Myocyte (in vitro differentiated cells): ENCODE measurements around the gene ABHD16B. TPM values are rescaled to one million over a fixed set of nuclear protein-coding genes. Genes with fewer than 3 reads are reported as not detected.
"Not testable (repeated sequence)": the region's sequence is repeated elsewhere in the genome, so short reads cannot be mapped to it uniquely, and the experiment has no call there.

ENCODE experiments used
- DNase-seq: peaks from one replicate; pipeline ENCODE4 v3.0.0-alpha.2; 2012; ENCODE audit warnings: low read depth
- total RNA-seq: library from RNA; depleted of rRNA; stranded (reverse); fragments of >200 nt; gene quantifications from 2 replicates; pipeline ENCODE4 v1.2.3, GENCODE V29; 2014

The ABHD16B gene
- total RNA-seq, 1 donor from 2014 or later: not detected

DNA sequence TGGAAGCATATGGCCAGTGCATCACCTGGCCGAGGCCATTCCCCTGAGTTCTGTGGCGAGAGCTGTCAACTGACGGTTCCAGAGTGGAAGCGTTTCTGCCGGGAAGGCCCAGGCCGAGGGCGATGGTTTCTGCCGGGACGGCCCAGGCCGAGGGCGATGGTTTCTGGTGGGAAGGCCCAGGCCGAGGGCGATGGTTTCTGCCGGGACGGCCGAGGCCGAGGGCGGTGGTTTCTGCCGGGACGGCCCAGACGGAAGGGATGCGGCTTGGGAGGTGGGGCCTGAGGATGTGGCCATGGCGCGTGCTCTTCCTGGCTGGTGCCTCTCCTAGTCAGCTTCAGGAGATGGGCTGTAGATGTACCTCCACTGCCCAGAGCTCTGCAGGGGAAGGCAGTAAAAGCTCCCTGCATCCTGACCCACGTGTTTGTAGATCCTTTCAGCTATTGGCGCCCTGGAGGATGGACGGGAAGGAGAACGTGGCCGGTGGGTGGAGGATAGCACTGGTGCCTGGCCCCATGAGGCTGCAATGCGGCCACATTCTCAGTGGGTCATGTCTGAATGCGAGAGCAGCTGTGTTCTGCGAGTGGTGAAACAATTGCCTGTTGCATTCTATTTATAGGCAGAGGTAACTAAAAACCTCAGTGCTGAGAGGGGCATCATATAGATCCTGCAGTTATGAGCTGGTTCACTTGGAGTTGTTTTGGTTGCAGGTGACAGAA, 16.6 kb downstream of the ABHD16B start:
- peak; percentile 71 for DNase-seq

DNA sequence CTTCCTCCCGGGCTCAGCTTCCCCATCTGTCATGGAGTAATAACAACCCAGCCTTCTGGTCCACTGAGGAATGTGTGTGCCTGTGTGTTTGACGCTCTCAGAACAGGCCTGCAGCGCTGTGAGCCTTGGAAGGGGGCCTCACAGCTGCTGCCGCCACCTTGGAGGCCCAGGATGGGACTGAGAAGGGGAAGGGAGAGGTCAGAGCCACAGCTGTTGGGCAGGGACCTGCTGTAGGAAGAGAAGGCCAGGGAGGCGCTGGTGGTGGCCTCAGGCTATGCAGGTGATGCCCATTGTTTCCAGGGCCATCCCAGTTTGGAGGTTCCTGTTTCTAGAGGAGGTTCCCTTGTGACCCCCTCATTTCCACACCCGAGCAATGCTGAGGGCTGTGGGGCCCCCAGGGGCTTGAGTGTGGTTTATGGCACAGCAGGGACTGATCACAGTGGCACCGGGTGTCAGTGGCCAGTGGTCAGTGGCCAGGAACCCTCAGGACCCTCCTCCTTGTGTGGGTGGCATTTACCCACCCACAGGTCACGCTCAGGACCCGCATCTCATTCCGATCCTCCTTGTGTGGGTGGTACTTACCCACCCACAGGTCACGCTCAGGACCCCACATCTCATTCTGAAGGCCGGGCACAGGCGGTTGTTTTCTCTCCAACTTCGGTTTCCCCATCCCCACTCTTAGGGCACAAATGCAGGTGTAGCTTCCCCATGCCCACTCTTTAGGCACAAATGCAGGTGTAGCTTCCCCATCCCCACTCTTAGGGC, 17.8 kb downstream of the ABHD16B start:
- peak; percentile 67 for DNase-seq

DNA sequence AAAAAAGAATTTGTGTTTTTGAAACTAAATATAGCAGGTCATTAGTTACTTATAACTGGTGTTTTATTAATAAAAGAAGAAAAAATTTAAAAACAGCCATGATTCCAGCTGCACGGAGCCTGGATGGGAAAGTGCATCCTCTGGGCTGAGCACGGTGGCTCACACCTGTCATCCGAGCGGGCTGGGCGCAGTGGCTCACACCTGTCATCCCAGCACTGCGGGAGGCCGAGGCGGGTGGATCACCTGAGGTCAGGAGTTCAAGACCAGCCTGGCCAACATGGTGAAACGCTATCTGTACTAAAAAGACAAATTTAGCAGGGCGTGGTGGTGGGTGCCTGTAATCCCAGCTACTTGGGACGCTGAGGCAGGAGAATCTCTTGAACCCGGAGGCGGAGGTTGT, 19.6 kb downstream of the ABHD16B start:
- DNase-seq: not testable (repeated sequence)

DNA sequence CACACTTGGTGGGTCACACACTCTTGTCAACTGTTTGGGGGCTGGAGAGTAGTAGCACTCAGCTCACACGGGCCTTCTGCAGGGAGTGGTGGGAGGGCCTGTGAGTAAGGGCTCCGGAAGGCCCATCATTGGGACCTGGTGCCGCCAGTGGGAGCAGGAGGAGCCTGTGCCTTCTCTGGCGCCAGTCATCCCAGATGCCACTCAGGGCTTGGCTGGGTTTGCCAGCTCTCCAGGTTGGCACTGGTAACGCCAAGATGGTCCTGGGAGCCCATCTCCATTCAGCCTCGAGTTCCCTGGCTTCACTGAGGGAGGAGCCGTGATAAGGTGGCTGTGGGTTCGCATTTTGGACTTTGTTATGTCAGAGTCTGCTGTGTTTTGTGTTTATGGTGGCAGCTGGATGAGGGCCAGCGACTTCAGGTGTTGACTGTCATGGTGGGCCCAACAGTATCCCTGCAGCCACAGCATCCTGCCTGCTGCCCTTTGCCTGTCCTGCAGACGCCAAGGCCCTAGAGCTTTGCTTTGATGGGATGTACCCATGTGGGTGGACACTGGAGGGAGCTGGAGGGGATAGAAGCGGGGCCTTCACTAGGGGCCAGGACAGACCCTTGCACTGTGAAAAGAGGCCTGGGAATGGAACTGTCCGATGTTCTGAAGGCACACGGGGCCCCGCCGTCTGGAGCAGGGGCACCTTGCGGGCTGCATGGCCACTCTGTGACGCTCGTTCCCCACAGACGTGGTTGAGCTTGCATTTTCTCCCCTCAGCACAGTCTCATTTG, 20.3 kb downstream of the ABHD16B start:
- DNase-seq: no peak

DNA sequence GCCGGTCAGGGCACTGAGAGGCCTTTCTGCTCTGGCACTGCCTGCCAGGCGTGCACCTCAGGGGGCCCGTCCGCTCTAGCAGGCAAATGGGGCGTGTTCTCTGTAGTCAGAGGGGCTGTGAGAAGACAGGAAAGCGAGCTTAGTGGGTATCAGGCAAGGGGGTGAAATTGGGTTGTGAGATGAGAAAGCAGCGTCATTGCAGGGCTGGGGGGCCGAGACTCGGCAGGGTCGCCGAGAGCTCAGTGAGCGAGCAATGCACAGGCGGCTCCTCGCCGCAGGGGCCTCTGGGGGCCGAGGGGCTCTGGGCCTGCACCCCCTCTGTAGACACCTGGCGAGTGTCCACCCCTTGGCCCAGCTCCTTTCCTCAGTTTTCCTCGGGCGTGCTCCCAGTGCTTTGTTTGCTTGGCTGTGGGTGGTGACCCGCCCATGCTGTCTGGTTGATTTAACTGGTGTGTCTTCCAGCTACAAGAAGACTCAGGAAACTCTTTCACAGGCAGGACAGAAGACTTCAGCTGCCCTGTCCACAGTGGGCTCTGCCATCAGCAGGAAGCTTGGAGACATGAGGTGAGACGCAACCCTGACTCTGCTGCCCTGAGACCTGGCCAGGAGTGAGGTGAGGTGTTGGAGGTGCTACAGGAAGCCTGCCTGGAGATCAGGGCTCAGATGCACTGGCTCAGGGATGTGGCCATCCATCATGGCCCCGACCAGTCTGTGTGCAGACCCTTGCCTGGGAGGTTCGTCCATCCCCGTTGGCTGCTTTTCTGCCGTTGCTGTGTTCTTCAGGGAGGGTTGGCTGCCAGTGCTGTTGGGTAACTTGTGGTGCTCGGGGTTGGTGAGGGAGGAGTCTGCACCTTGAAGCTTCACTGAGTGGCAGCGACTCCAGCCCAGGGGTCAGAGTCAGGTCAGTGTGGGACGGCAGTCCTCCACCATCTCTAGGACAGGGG, 21.2 kb downstream of the ABHD16B start:
- DNase-seq: no peak

DNA sequence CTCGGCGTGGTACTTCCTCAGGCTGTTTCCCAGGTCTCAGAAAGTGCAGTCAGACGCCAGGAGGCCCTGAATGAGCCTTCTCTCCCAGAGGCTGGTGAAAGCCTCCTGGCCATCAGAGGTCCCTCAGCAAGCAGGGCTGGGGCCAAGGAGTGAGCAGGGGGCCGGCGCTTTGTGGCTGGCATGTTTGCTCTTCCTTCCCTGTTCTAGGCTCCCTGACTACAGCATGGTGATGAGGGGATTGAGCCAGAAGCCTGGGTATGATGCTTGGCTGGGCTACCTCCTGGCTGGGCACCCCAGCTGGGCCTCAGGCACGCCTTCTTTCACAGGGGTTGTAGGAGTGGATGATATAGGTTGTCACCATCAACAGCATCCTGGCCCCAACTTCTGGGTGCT, 21.9 kb downstream of the ABHD16B start:
- DNase-seq: no peak

DNA sequence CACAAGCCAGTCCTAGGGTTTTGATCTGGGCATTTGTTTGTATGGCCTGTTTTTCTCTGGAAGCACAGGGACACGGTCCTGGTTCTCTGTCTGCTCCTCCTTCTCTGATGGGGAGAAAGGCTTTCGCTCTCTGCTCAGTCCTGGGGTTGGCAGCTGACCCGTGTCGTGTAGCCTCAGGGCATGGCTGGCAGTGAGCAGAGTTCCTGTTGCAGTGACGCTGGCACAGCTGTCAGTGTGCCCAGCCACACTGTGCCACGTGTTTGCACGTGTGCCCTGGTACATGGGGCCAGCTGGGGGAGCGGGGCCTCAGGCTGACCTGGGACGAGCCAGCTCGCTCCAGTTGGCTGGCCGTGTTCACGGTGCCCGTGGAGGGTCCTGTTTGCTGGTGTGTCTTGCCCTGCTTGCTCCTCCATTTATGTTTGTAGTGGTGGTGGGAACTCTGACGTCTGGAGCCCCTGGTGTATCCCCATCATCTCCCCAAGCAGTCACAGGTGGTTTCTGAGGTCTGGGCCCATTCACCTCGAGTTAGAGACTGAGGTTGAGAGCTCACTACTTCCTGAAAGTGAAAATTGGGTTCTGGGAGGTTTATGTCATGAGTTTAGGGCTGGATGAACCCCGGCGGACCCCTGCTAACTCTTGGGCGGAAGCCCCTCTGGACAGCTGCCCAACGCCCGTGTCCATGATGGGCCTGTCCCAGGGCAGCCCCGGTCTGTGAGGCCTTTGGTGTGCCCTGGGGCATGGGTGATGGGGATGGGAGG, 23.4 kb downstream of the ABHD16B start:
- peak; percentile 71 for DNase-seq

DNA sequence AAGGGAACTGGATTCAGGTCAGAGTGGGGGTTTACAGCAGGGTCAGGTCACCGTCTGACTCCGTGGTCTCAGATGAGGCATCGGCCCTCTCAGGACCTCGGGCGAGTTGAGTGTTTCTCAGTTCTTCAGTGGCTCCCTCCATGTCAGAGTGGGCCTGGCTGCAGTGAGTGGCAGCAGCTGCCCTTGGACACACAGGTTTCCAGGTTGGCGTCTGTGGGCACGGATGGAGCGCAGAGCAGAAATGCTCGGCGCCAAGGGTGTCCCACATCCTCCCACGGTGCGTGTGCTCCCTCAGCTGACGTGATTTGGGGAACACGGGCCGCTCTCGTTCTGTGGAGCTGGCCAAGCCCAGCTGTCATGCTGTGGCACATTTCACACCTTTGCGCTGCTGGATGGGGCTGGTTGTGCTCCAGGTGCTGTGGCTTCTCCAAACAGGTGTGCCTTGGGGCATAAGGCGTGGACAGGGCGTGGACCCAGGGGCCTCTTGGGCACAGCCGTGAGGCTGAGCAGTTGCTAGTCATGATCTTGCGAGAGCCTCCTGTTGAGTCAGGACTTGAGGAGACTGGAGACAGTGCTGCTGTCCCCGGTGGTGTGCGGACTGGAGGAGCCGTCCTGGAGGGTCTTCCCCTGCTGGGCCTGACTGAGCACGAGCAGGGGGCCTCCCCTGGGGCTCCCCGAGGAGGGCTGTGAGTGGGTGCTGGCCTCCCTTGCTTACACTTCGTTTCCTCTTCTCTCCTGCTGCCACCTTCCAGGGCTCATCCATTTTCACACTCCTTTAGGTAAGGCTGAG, 24.2 kb downstream of the ABHD16B start:
- no peak for DNase-seq

DNA sequence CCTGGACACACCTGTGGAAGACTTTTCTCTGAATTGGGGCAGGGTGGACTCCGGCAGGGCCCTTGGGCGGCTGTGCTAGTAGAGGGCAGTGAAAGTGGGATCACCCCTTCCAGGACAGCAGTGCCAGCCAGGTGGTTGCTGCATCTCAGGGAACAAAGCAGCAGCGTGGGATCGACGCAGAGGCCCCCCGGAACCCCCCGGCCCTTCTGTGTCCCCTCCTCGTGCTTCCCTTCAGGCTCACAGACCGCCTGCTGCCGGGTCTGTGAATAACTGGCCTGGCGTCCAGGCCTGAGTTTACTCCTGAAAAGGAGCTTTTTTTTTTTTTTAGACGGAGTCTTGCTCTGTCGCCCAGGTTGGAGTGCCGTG, 24.7 kb downstream of the ABHD16B start:
- no peak for DNase-seq

DNA sequence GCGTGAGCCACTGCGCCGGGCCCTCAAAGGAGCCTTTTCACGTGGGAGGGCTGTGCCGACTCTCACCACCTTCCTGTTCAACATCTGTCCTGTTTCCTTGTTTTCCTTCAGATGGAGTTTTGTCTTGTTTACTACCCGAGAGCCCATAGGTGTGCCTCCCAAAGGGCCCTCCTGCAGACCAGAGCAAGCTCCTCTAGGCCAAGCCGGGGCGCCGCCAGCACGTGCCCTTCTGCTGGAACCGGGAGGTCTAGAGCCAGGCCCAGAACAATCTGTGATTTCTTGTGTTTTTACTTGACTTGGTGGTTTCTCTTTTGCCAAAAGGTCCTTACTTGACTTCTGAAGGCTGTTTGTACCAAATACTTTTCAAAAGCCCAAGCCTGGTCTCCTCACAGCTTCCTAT, 25.6 kb downstream of the ABHD16B start:
- DNase-seq: no peak

DNA sequence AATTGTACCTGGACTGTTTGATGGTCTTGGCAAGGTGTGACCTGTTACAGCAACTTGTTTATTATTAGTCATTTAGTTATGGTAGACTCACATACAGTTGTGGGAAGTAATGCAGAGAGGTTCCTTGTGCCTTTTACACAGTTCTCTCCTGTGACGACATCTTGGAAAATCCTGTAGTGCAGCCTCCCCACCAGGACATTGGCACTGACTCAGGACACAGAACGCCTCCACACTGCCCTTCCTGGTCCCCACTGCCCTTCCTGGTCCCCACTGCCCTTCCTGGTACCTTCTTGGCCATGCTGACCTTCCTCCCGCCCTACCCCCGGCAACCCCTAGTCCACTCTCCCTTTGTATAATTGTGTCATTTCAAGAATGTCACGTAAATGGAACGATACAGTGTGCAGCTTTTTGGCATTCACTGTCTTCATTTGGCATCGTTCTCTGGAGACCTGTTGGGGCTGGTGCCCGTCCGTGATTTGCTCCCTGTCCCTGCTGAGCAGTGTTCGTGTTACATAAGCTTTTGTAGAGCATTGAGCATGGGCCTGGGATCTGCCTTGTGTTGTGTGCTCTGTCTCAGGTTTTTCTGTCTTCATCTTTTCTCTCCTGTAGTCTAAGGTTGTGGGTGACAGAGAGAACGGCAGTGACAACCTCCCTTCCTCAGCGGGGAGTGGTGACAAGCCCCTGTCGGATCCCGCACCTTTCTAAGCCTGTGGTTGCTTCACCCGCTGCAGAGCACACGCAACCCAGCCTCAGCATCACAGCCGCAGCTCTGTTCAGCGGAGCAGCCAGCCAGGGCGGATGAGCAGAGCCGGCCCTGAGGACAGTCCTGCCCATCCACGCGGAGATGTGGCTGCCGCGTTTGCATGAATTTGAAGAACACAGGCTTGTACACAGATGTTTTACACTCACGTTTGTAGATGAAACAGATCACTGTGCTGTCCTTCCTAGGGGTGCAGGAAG, 28.2 kb downstream of the ABHD16B start:
- DNase-seq: no peak

DNA sequence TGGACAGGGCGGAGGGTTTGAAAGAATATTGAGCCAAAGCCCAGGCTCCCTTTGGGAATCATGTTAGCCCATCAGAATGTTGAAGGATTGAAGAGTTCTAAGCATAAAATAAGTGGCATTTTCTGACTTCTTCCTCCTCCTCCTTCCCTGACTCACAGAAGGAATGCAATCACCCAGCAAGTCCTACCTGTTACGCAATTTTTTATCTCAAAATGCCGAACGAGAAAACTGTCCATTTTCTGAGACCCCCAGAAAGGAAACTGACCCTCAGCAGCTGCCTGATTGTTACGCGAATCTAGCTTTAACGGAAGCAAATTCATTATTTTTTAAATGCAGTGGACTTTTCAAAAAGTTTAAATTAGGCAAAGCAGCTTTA, 28.9 kb downstream of the ABHD16B start:
- no peak for DNase-seq

DNA sequence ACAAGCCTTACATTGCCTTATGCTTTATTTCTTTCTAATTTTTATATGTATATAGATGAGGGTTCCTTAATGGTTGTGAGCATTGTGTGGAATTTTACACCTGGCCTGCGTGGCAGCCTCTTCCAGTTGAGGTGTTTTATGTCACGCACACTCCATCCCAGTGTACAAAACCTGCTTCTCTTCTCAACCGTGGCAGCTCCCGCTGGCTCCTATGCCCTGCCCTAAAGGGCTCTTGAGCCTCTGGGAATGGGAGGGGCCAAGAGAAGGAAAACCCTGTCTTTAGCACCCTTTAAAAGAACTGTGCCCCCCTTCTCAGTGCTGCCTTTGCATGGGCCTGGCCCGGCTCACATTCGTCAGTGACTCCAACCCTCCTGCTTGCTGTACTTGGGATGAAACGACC, 29.3 kb downstream of the ABHD16B start:
- no peak for DNase-seq

DNA sequence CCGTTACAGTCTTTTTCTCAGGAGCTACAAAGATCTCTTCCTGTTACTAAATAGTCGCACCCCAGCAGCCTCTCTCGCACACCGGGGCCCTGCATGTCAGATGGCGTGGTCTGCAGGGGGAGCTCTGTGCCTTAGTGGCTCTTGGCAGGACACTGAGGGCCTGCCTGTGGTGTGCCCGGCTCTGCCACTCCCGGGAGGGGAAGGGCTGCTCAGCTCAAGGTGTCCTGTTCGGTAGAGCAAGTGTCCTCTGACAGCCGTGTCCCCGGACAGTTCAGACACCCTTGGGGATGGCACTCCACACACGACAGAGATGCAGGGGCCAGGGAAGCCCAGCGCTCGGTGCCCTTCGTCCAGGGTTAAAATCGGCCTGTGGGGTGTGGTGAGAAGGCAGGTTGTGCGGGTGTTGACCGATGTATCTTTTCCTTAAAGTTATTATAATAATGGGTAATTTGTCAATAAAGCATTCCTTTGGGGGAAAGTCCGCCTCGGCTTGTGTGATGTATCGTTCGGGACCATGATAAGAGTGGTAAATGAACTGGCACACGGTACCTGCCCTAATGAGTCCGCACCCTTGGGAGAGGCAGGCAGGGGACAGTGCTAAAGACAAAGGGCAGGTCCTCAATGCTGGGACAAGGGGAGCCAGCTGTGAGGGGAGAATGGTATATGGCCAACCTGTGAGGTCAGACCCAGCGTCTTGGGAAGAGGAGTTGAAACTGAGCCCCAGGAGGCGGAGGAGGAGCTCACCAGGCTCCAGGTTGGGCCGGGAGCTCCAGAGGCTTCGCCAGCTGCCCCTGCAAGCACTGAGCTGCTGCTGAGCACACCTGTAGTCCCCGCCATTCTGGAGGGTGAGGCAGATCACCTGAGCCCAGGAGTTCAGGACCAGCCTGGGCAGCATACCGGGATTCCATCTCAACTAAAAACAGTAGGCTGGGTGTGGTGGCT, 30.0 kb downstream of the ABHD16B start:
- no peak for DNase-seq

DNA sequence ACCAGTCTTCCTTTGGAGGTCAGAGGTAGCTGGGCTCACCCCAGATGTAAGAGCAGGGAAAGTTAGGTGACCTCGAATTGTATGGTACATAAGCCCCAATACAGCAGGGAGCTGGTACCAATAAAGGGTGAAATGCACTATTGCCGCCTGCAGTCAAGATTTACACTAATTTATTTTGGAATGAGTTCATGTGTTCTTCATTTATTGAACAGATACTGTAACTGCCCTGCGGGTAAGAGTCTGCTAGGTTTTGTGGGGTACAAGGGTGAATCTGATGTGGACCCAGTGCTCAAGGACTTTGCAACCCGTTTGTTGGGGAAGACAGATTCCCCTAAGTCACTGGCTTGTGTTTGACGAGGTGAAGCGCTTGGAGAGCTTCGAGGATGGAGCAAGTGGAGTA, 31.1 kb downstream of the ABHD16B start:
- no peak for DNase-seq

DNA sequence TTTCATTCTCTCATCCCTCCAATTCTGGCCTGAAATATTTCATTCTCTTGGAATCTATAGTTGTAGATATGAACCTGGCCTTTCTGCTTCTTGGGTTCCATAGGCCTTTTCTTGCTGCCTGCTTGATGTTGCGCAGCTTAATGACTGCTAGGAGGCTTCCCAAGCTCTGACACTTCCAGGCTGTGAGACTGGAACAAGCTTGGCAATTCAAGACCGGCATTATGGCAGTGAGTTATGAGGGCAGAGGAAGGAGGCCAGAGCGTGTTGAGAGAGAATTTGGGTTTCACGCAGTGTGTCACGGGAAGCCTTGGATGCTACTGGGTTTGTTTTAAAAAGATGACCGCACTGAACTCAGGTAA, 32.7 kb downstream of the ABHD16B start:
- DNase-seq: no peak
